Sciatic nerve (tissue), 2 donors: ENCODE data around the gene NACC2. TPM values are rescaled to one million over a fixed set of nuclear protein-coding genes. Genes with fewer than 3 reads are reported as not detected.

ENCODE experiments used
- ATAC-seq: fragments of 200-7000 bp; cut with Tn5 transposase; one replicate; pipeline ENCODE4 v1.9.1; 2020; ENCODE audit warnings: mild to moderate bottlenecking, moderate library complexity
- DNase-seq: peaks from one replicate; pipeline ENCODE4 v3.0.0-alpha.2; 2020; ENCODE audit warnings: low spot score
- intact Hi-C: fragments of 100-400 bp; cut with DNase I; formaldehyde crosslinking; loops from one replicate; pipeline ENCODE4 v1.14.2; 2022
- total RNA-seq: library from RNA; stranded (reverse); fragmentation: NEBNext Ultra II Directional; extraction: Animal tissue kit (Norgen Biotek cat#: 25700); gene quantifications from one replicate; pipeline ENCODE4 v1.2.1, GENCODE V29; 2021
- donor health status: DM: no; HTN: no; CAD: no.
- donor health status: DM: no; HTN: no; CAD: no.

Gene NACC2
- total RNA-seq, 1 donor from 2014 or later = 56.8 TPM

DNA sequence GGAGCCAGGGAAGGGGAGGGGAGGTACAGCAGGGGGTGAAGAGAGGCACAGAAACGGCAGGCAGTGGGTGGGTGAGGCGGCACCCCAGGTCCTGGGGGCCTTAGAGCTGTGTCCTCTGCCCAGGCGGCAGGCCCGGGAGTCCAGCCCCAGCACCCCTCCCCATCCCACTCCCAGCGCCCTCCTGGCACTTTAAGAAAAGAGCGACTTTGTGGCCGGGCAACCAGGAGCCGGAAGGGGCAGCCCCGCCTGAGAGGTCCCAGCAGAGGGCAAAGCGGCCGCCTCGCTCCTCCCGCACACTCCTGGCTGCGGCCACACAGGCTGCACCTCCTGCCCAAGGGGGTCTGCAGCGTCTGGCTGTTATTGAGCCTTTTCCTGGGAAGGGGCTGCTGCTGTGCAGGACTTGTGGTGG is 42.6 kb downstream of the NACC2 start:
- peak; percentile 64 for DNase-seq
- ATAC-seq = peak; percentile 36
- intact Hi-C loops = no loop called here

DNA sequence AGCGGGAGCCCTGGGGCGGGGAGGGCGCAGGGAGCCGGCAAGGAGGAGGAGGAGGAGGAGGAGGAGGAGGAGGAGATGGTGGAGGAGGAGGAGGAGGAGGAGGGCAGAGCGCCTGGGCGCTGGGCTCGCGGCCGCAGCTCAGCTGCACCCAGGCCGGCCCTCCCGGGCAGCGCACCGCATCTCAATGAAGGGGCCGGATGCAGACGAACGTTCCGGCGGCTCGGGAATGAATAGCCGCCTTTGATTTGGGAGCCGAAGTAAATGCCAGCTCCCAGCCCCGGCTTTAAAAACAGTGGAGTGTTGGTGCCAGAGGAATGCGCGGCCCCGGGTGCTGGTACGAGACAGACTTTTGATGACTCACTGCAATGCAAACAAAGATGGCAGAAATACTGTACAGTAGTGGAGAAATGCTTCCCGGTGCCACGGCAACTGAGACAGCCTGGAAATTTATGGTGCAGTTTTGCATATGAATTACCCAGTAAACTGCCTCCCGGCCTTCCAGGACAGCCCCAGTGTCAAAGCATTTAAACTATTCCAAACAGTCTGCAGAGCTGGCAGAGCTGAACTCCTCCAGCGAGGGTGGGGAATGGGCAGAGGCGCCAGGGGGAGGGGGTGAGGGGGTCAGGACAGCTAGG is 43.1 kb downstream of the NACC2 start:
- intact Hi-C loops = no loop called here
- DNase-seq = peak; percentile 79
- peak; percentile 67 for ATAC-seq

DNA sequence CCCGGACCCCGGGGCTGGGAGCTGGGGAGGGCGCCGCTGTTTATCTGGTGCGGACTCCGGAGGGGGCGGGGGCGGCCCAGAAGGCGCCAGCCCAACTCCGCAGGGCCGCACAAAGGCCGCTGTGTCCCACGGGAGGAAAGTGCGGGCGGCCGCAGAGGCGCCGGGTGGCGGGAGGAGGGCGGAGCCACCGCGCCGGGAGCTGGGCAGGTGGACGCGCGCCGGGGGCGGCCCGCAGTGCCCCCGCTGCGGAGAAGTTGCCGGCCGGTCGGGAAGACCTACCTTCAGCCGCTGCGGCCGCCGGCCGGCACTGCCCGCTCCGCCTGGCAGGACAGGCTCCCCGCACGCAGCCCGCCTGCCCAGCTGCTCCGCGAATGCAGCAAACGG is 43.6 kb downstream of the NACC2 start:
- DNase-seq = peak; percentile 62
- no peak for ATAC-seq
- intact Hi-C loops = no loop called here

DNA sequence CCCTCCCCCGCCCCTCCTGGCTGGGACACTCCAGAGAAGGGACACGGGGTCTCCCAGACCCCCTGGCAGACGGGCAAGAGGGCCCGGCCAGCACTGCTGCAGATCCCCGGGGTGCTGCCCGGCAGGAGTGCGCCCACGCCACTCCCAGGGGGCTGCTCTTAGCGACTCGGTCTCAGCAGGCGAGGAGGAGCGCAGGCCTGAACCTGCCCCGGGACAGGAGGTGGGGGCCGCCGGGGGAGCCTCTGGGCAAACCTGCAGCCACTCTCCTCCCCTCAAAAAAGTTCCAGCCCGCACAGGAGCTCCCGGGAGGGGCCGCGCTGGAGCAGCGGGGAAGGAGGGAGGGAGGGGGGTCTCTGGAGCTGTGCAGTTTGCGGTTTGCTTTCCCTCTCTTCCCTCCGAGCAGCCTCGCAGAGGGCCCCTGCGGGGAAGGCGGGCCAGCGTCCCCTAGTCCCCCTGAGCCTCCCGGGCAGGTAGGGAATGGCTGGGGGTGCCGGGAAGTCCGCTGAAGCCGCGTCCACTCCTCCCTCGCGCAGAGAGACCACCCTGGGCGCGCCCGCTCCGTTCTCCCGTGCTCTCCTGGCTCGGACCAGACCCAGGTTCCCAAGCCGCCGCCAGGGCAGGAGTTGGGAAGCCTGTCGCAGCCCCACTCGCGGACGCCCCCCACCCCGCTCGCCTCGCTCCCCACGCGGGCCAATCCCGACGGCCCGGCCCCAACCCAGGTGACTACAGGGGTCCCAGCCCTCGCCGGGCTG is 44.2 kb downstream of the NACC2 start:
- intact Hi-C loops = no loop called here
- ATAC-seq (no peak), DNase-seq (no peak)

GRCh38 chr9:136050266-136050700 is 44.8 kb downstream of the NACC2 start:
- intact Hi-C loops = no loop called here
- DNase-seq (peak; percentile 67), ATAC-seq (no peak)

DNA sequence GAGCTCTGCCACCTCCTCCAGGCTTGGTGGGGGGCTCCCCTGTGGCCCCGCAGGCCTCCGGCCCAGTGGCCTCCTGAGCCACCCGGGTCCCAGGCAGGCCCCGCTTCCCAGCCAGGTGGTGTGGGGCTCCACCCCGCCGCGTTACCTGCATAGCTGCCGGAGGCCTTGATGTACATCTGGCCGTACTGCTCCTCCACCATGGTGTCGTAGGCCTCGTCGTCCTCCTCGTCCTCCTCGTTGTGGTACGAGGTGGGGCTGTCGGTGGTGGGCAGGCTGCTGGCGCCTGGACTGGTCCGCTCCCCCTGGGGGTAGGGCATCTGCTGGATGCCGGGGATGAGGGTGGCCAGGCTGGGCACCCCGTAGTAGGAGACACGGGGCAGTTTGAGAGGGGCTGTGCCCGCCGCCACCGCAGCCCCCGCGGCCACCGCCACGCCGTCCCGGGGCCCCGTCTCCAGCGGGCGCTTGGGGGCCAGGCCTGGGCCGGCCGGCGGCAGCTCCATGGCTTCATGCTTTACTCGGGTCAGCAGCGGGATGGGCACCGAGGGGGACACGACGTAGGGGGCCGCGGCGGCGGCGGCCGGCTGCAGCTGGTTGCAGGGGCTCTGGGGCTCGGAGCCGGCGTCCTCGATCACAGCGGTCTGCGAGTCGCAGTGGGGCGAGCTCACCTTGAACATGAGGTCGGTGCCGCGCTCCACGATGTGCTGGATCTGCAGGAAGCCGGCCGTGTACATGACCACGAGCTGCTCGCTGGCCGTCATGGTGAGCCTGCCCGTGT is 45.4 kb downstream of the NACC2 start:
- intact Hi-C loops = no loop called here
- DNase-seq (no peak), ATAC-seq (no peak)

- DNase-seq = no peak
- no peak for ATAC-seq
- intact Hi-C loops = no loop called here
These were observed 46.3 kb downstream of the NACC2 start for GRCh38 chr9:136048560-136049411.

GRCh38 chr9:136047775-136048559 is 47.1 kb downstream of the NACC2 start:
- DNase-seq = no peak
- intact Hi-C loops = no loop called here

GRCh38 chr9:136047076-136047774 is 47.9 kb downstream of the NACC2 start:
- intact Hi-C loops = no loop called here
- DNase-seq (no peak), ATAC-seq (no peak)

More at GRCh38 chr9:136047775-136048559, 47.1 kb downstream of the NACC2 start:
- no peak for ATAC-seq

GRCh38 chr9:136046554-136046920 is 48.6 kb downstream of the NACC2 start:
- intact Hi-C loops = no loop called here
- DNase-seq (no peak), ATAC-seq (no peak)

- intact Hi-C loops = no loop called here
- DNase-seq = no peak
- ATAC-seq = peak; percentile 25
These were observed 49.2 kb downstream of the NACC2 start for GRCh38 chr9:136045595-136046553.

- no peak for DNase-seq
- no peak for ATAC-seq
- intact Hi-C loops = no loop called here
These were observed 50.0 kb downstream of the NACC2 start for GRCh38 chr9:136044971-136045594.

DNA sequence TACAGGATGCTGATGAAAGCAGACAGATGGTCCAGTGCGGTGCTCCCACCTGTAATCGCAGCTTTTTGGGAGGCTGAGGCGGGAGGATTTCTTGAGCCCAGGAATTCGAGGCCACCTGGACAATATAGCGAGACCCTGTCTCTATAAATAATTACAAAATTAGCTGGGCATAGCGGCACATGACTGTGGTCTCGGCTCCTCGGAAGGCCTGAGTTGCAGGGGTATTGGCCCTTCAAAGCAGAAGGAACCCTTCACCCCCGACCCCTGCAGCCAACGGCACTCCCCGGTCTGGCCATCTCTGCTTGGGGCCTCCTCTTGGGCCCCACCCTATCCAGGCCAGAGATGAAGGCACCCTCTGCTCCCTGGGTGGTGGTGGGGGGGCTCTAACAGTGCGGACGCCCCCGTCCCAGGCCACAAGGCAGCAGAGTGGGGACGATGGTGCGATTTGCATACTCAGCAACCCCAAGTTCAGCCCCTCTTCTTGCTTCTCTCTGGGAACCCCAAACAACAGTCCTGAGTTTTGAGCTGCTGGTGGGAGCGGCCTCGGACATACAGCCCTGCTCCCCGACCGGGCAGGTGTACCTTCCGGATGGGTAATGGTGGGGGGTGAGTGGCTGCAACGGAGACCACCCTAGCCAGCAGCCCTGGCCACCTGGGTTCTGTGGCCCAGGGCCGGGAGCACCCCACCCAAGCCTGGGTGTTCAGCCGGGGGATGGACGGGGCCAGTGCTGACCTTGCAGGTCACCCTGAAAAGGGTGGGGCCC is 50.7 kb downstream of the NACC2 start:
- DNase-seq (no peak), ATAC-seq (no peak)
- intact Hi-C loops = no loop called here

DNA sequence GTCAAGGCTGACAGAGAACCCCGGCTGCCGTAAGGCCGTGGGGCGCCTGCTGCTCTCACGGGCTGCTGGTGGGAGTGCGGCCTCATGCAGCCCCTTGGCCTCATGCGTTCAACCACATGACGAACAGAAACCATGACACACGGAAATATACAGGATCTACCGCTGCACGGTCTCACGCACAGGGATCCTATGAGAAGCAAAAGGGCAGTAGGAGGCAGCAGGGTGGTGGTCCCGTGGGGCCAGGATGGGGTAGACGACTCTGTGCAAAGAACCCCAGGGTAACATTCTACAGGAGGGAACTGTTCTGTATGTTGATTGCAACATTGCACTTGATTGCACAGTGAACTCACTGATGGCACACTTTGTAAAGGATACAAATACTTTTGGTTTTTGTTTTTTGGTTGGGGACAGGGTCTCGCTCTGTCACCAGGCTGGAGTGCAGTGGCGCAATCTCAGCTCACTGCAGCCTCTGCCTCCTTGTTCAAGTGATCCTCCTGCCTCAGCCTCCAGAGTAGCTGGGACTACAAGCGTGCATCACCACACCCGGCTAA is 51.6 kb downstream of the NACC2 start:
- DNase-seq = no peak
- intact Hi-C loops = no loop called here
- no peak for ATAC-seq

DNA sequence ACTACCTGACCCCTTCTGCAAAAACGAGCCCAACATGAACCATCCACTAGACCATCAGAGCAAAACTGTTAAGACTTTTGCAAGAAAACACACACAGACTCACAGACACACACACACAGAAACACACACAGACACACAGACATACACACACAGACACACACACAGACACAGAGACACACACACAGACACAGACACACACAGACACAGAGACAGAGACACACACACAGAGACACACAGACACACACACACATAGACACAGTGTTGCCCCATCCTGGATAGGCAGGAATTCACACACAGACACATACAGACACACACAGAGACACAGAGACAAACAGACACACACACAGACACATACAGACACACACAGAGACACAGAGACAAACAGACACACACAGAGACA is 52.5 kb downstream of the NACC2 start:
- intact Hi-C loops = no loop called here
- DNase-seq = no peak

More for the DNA sequence above, 52.5 kb downstream of the NACC2 start:
- no peak for ATAC-seq
